OCI-LY1 (cell line): ENCODE measurements around the gene CDKAL1.

Source experiments
- H2AFZ ChIP-seq: fragments of 200-600 bp; sonication (generic), shearing (Covaris generic); 2 replicates; pipeline ENCODE4 v1.6.0; 2014; ENCODE audit warnings: antibody characterized with exemption, mild to moderate bottlenecking, low read length
- H3F3A ChIP-seq: fragments of 200-600 bp; sonication (generic), shearing (Covaris generic); 2 replicates; pipeline ENCODE4 v1.6.0; 2014; ENCODE audit warnings: mild to moderate bottlenecking, antibody characterized with exemption, low read length, moderate library complexity; ENCODE audit not compliant: insufficient read depth
- H3K27ac ChIP-seq: fragments of 200-600 bp; sonication (generic); 2 replicates; pipeline ENCODE4 v1.5.1; 2014; ENCODE audit warnings: low read length, mixed run types, mild to moderate bottlenecking, low read depth; ENCODE audit not compliant: poor library complexity, severe bottlenecking
- H3K27me3 ChIP-seq: fragments of 200-600 bp; sonication (generic); 2 replicates; pipeline ENCODE4 v1.6.0; 2014; ENCODE audit warnings: antibody characterized with exemption, mild to moderate bottlenecking, low read length, moderate library complexity; ENCODE audit not compliant: insufficient read depth
- H3K36me3 ChIP-seq: fragments of 200-600 bp; sonication (generic); 2 replicates; pipeline ENCODE4 v1.6.1; 2014; ENCODE audit warnings: mild to moderate bottlenecking, antibody characterized with exemption, low read length, moderate library complexity, mixed read lengths; ENCODE audit not compliant: insufficient read depth
- H3K4me1 ChIP-seq: fragments of 200-600 bp; sonication (generic); 2 replicates; pipeline ENCODE4 v1.5.1; 2014; ENCODE audit warnings: mild to moderate bottlenecking, low read length, moderate library complexity; ENCODE audit not compliant: insufficient read depth, severe bottlenecking
- H3K4me2 ChIP-seq: fragments of 200-600 bp; sonication (generic), shearing (Covaris generic); 2 replicates; pipeline ENCODE4 v1.6.1; 2014; ENCODE audit warnings: low read length
- H3K4me3 ChIP-seq: fragments of 200-600 bp; sonication (generic); 2 replicates; pipeline ENCODE4 v1.5.1; 2014; ENCODE audit warnings: low read length, low read depth, mild to moderate bottlenecking, mixed read lengths; ENCODE audit not compliant: poor library complexity, severe bottlenecking
- H3K79me2 ChIP-seq: fragments of 200-600 bp; shearing (Covaris generic); 2 replicates; pipeline ENCODE4 v1.6.1; 2016; ENCODE audit warnings: mixed run types, low read length, mixed read lengths; ENCODE audit not compliant: insufficient read depth
- H3K9ac ChIP-seq: fragments of 200-600 bp; sonication (generic), shearing (Covaris generic); 2 replicates; pipeline ENCODE4 v1.6.1; 2014; ENCODE audit warnings: mild to moderate bottlenecking, low read length, mixed read lengths
- H3K9me2 ChIP-seq: fragments of 200-600 bp; sonication (generic), shearing (Covaris generic); 2 replicates; pipeline ENCODE4 v1.6.1; 2014; ENCODE audit warnings: low read depth, mild to moderate bottlenecking, low read length, mixed read lengths
- H3K9me3 ChIP-seq: fragments of 200-600 bp; shearing (Covaris generic); 2 replicates; pipeline ENCODE4 v1.6.1; 2014; ENCODE audit warnings: low read length, mixed read lengths
- H4K20me1 ChIP-seq: fragments of 200-600 bp; sonication (generic), shearing (Covaris generic); 2 replicates; pipeline ENCODE4 v1.6.0; 2016; ENCODE audit warnings: mild to moderate bottlenecking, low read length; ENCODE audit not compliant: insufficient read depth
- CTCF ChIP-seq: fragments of 200-600 bp; sonication (generic), shearing (Covaris generic); IDR thresholded peaks from 2 replicates; pipeline ENCODE4 v1.5.1; 2017; ENCODE audit warnings: mild to moderate bottlenecking, antibody characterized with exemption, low read length, moderate library complexity, mixed read lengths
- EZH2 ChIP-seq: fragments of 200-600 bp; sonication (generic), shearing (Covaris generic); IDR thresholded peaks from 2 replicates; pipeline ENCODE4 v1.8.0; 2017; ENCODE audit warnings: borderline replicate concordance, mixed run types, mild to moderate bottlenecking, antibody characterized with exemption, low read length, moderate library complexity, mixed read lengths

CDKAL1 gene

GRCh38 chr6:20841806-20842205, 307.5 kb downstream of the CDKAL1 start:
- Histone ChIP-seq H3K27ac (no peak overlapping the region), H2AFZ (no peak overlapping the region)
- TF ChIP-seq EZH2 (no peak), CTCF (no peak)

DNA sequence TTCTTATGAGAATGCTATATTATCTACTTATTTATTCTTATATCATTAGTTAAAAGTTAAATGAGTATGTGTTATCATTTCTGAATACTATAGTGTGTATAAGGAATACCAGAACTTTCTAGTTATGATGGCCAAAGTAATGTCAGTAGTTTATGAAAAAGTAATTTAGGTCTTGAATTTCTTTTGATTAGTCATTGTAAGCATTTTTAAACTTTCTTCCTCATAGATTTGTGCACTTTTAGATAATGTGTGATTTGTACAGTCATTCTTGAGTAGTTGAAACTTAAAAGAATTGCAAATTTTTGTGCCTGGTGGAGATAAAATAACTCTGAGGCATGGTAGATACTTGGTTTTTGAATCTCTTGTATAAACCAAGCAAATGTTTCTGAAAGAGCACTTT, 311.3 kb downstream of the CDKAL1 start:
- no peak overlapping the region for H2AFZ ChIP-seq
- no peaks in the 10 kb centered on the region; the same call in 1 of the 2 replicates for H3K9me2 ChIP-seq
- H3K9ac ChIP-seq = no peak overlapping the region
- H3K9me3 ChIP-seq = no peaks in the 10 kb centered on the region
- no peaks in the 10 kb centered on the region for H3K36me3 ChIP-seq
- no peak overlapping the region for H3K4me3 ChIP-seq
- no peak overlapping the region for H3K27ac ChIP-seq
- TF ChIP-seq CTCF (no peak), EZH2 (no peak)
- no peak overlapping the region for H3K4me2 ChIP-seq
- no peaks in the 10 kb centered on the region for H4K20me1 ChIP-seq
- no peaks in the 10 kb centered on the region for H3F3A ChIP-seq
- H3K4me1 ChIP-seq = peaks cover 10% of the 10 kb centered on the region
- H3K79me2 ChIP-seq = no peaks in the 10 kb centered on the region
- no peaks in the 10 kb centered on the region for H3K27me3 ChIP-seq

More at GRCh38 chr6:20841806-20842205, 307.5 kb downstream of the CDKAL1 start:
- Histone ChIP-seq H3K79me2 (no peaks in the 10 kb centered on the region), H4K20me1 (no peaks in the 10 kb centered on the region), H3K36me3 (no peaks in the 10 kb centered on the region), H3K27me3 (no peaks in the 10 kb centered on the region), H3K4me1 (peaks cover 9% of the 10 kb centered on the region), H3F3A (no peaks in the 10 kb centered on the region), H3K4me2 (no peak overlapping the region), H3K9ac (no peak overlapping the region), H3K9me2 (no peaks in the 10 kb centered on the region; the same call in 1 of the 2 replicates), H3K9me3 (no peaks in the 10 kb centered on the region), H3K4me3 (no peak overlapping the region)

DNA sequence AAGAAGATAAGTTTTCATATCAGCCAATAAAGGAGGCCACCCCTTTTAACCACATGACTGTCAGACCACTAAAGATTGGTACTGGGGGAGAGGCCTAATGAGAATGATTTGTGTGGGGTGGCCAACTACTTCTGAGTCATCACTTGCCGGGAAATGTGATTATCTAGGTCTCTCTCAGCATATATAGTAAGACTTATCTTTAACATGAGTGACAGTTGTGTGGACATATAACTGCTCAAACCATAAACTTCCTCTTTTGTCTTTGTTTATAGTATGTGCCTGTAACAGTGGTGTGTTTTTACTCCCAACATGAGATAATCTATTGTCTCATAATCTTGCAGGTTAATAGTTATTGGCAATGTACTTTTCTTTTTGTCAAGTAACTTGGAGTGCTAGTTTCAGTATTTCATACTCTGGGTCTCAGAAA, 312.4 kb downstream of the CDKAL1 start:
- Histone ChIP-seq H3K4me3 (no peak overlapping the region), H3K4me2 (no peak overlapping the region), H3K27me3 (no peaks in the 10 kb centered on the region)

More for the DNA sequence above, 312.4 kb downstream of the CDKAL1 start:
- Histone ChIP-seq H3K4me1 (peaks cover 10% of the 10 kb centered on the region), H3K36me3 (no peaks in the 10 kb centered on the region), H3K27ac (no peak overlapping the region), H3F3A (no peaks in the 10 kb centered on the region), H3K9me2 (no peaks in the 10 kb centered on the region; the same call in 1 of the 2 replicates), H3K9ac (no peak overlapping the region), H4K20me1 (no peaks in the 10 kb centered on the region), H3K79me2 (no peaks in the 10 kb centered on the region), H3K9me3 (no peaks in the 10 kb centered on the region), H2AFZ (no peak overlapping the region)
- TF ChIP-seq EZH2 = no peak
- no peak for TF ChIP-seq CTCF
